GM13977 (cell line): ENCODE results near the gene MAJIN.

Experiments used
- DNase-seq: peaks from one replicate; pipeline ENCODE4 v3.0.0; 2012; ENCODE audit warnings: low spot score
- in situ Hi-C: fragments of 300-500 bp; cut with MboI; formaldehyde crosslinking; loops from one replicate; pipeline ENCODE4 v1.12.0; 2022; ENCODE audit warnings: low sequenced_read_pairs, low pct_unique_long_range_greater_than_20kb, mixed read lengths, inconsistent platforms; ENCODE audit not compliant: unreplicated experiment
- TF ChIP-seq, protein P1 (sequence below): IDR thresholded peaks from 2 replicates; pipeline ENCODE4 v1.5.1; 2012; ENCODE audit warnings: mild to moderate bottlenecking, control low read depth; ENCODE audit not compliant: insufficient read depth; ENCODE audit errors: extremely low read depth, missing control alignments

MAJIN gene

DNA sequence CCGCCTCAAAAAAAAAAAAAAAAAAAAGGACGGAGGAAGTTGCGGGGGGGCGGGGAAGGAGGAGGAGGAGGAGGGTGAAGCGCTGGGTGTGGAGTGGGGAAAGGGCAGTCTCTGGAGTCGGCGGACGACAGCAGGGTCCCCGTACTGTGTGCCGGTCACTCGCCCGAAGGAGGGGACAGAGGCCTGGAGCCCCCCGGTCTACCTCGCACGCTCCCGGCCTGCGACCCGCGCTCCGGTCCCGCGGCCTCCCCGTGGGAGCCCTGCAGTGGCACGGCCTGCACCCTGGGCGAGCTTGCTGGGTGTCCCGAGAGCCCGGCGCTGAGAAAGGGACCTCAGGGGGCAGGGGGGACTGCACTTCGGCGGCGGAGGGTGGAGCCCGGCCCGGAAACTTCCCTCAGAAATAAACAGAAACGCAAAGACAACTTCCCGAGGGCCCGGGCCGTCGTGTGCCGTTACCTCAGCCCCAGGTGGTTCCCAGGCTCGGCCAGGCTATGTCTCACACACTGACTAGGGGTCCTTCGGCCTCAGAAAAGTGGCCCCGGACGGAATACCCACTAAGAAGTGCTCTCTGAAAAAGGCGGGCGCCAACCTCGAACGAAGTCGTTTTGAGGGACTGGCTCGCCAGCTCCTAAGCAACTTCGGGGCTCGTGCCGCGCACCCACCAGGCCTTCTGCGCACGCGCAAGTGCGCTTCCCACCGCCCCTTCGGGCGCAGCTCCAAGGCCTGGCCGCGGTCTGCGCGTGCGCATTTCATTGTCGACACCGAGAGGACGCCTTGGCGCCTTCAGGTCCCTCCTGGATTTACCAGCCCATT, at the start of gene MAJIN:
Gene MAJIN (minus strand): TSS at position 688 of the 813 bp plus-strand sequence. CDS start 12,703 bp downstream, outside the sequence.
- DNase-seq, result peak; percentile 75
- in situ Hi-C loops, result no loop called here
- TF ChIP-seq, protein P1, sequence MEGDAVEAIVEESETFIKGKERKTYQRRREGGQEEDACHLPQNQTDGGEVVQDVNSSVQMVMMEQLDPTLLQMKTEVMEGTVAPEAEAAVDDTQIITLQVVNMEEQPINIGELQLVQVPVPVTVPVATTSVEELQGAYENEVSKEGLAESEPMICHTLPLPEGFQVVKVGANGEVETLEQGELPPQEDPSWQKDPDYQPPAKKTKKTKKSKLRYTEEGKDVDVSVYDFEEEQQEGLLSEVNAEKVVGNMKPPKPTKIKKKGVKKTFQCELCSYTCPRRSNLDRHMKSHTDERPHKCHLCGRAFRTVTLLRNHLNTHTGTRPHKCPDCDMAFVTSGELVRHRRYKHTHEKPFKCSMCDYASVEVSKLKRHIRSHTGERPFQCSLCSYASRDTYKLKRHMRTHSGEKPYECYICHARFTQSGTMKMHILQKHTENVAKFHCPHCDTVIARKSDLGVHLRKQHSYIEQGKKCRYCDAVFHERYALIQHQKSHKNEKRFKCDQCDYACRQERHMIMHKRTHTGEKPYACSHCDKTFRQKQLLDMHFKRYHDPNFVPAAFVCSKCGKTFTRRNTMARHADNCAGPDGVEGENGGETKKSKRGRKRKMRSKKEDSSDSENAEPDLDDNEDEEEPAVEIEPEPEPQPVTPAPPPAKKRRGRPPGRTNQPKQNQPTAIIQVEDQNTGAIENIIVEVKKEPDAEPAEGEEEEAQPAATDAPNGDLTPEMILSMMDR, result no peak

GRCh38 chr11:65021509-65021908, 49.6 kb upstream of the MAJIN start:
- TF ChIP-seq, protein P1, result no peak
- DNase-seq, result no peak
- in situ Hi-C loops, result no loop called here

DNA sequence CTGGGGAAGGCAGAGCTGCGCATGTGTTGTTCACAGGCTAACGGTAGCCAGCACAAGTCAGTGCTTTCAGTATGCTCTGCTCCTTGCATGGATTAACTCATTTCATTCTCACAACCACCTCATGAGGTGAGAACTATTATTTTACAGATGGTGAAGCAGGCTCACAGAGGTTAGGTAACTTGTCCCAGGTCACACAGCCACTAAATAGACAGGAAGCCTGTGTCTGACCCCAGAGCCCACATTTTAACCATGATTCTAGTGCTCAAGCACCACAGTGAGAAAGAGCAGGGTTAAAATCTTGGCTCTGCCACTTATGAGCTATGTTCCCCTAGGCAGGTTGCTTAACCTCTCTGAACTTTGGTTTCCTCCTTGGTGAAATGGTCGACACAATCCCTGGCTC, 49.1 kb upstream of the MAJIN start:
- no peak for DNase-seq
- TF ChIP-seq, protein P1, result no peak

GRCh38 chr11:65019824-65020223, 47.9 kb upstream of the MAJIN start:
- no peak for DNase-seq
- TF ChIP-seq, protein P1, result no peak
- in situ Hi-C loops, result no loop called here

More for the DNA sequence above, 49.1 kb upstream of the MAJIN start:
- in situ Hi-C loops, result no loop called here

GRCh38 chr11:65017937-65018336, 46.0 kb upstream of the MAJIN start:
- in situ Hi-C loops, result no loop called here
- TF ChIP-seq, protein P1, result no peak
- no peak for DNase-seq

DNA sequence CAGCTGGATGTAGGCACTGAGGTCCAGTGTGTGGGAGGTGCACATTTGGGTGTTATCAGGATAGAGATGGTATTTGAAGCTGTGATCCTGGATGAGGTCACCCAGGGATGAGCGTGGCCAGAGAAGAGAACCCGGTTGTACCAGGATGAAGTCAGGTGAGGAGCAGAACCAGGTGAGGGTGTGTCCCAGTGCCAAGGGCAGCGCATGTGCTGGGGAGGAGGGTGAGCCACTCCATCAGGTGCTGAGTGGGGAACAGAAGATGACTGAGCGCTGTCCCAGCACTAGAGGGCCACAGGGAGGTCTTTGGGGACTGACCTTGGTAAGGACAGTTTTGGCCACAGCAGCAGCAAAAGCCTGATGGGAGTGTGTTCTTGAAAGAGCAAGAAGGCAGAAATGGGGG, 44.8 kb upstream of the MAJIN start:
- in situ Hi-C loops, result no loop called here
- DNase-seq, result no peak
- TF ChIP-seq, protein P1, result peak; percentile 3
